GM19468 (cell line): ENCODE results near the gene RPS6KA4.

Experiments used
- ATAC-seq: cut with Tn5 transposase; IDR thresholded peaks from one replicate; pipeline ENCODE4 v1.9.1; 2021; ENCODE audit warnings: mild to moderate bottlenecking, moderate library complexity, moderate number of reproducible peaks; ENCODE audit not compliant: unreplicated experiment; ENCODE audit errors: extremely low read depth

The RPS6KA4 gene

GRCh38 chr11:64383580-64383979 lies 24.6 kb downstream of the RPS6KA4 start:
- no peak for ATAC-seq

DNA sequence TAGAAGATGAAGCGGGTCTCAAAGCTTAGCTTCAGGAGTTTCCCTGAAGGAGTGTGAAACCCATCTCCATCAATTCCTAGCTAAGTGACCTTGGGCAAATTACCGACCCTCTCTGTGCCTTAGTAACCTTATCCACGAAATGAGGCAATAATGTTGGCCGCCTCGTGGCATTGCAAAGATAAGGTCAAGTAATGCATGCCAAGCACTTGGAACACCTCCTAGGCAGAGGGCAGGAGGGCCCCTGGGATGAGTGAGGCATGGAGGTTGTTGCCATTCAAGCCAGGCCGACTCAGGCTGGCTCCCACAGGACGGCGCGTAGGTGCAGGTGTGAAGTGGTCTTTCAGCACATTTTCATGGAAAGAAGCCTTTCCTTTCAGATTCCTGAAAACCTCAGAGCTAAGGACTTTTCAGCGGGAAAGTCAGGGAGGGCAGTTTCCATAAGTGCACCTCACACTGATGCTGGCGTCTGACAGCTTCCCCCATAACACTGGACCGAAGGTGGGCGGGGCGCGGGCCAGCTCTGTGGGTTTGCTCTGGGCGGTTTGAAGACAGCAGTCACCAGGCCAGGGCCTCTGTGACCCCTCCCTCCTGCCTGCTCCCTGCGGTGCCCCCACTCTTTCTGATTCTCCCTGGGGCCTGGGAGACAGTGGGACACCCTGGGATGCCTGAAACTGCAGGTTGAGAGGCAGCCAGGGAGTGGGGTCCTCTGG lies 25.2 kb downstream of the RPS6KA4 start:
- ATAC-seq, result no peak

- ATAC-seq, result no peak
These were observed 26.3 kb downstream of the RPS6KA4 start for GRCh38 chr11:64384981-64385944.

DNA sequence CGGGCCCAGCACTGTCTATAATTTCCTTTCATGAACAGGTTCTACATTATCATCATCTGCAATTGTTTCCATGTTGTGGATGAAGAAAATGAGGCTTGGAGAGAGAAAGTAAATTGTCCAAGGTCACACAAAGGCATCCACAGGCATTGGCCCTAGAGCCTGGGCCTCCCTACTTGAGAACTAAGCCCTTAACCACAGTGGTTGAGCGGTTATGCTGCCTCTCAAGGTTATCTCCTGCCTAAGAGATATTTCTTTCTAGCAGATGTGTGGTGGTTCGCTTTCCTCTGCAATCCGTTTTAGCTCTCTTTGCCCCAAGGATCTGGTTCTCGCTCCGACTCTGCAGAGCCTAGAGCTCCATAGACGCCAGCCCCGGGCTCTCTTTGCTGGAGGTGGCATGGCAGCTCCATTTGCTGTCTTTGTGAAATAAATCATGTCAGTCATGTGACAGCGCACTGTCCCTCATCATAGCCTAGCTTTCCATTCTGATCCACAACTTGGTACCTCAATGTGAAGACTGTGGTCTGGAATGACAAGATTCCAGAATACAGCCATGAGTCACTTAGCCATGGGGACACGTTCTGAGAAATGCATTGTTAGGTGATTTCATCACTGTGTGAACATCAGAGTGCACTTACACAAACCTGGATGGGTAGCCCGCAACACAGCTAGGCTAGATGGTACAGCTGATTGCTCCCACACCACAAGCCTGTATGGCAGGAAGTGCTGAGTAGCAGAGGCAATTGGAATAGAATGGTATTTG lies 27.2 kb downstream of the RPS6KA4 start:
- ATAC-seq, result no peak

DNA sequence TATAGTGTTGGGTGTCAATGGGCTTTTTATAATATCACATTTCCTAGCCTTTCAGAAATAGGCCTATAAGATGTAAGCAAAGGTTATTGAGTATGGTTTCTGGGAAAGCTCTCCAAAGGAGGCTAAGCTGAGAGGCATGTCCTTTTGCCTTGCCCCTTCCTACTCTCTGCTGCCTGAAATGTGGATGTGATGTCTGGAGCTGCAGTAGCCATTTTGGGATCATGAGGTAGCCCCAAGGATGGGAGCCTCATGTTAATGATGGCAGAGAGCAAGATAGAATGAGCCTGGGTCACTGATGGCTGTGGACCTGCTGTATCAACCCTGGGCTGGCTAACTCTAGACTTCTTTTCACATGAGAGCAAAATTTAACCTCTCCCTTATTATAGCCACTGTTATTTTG lies 29.0 kb downstream of the RPS6KA4 start:
- no peak for ATAC-seq

DNA sequence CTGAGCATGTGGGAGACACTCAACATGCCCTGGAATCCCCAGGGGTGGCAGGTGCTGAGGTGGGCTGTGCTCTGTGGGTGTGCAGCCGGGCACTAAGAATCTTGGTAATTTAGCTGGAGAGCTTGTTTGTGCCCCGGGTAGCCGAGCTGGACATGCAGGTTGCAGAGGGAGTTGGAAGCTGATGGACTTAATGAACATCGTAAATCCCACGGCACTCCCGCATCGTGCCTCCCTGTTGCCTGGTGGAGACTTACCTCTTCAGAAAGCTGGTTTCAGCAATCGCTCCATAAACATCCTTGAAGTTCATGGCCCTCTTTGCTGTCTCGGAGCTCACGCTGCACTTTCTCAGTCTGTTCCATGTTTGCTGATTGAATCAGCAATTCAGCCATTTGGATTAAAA lies 29.9 kb downstream of the RPS6KA4 start:
- no peak for ATAC-seq

GRCh38 chr11:64389851-64390250 lies 30.9 kb downstream of the RPS6KA4 start:
- no peak for ATAC-seq

DNA sequence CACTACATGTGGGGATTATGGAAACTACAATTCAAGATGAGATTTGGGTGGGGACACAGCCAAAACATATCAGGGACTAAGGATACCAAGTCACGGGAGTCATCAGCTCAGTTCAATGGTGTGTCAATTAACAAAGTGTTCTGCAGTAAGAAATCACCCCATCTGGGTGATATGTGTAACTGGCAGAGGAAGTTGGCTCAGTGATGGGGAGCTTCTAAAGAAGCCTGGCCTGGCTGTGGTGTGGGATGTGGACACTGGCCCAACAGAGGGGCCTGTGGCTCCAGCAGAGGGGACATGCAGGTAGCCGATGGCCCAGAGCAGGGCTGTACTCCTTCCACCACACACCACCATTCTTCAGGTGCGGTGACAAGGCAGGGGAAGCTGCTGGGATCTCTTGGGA lies 31.6 kb downstream of the RPS6KA4 start:
- no peak for ATAC-seq

DNA sequence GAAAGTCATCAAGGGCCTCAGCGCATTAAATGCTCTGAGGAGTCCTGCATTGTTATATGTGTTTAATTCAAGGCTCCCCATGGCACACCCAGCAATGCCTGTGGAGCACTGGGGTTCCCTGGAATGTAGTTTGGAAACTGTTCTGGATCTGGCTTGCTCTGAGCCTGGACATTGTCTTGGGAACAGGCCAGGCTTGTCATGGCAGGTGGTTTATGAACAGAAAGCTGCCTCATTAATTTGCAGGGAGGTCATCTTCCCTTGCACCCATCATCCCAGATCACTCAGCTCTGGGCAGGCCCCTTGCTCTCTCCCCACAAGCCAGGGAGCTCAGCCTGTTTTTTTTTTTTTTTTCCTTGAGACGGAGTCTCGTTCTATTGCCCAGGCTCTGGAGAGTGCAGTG lies 32.9 kb downstream of the RPS6KA4 start:
- no peak for ATAC-seq

- no peak for ATAC-seq
These were observed 36.6 kb downstream of the RPS6KA4 start for GRCh38 chr11:64395545-64396078.

DNA sequence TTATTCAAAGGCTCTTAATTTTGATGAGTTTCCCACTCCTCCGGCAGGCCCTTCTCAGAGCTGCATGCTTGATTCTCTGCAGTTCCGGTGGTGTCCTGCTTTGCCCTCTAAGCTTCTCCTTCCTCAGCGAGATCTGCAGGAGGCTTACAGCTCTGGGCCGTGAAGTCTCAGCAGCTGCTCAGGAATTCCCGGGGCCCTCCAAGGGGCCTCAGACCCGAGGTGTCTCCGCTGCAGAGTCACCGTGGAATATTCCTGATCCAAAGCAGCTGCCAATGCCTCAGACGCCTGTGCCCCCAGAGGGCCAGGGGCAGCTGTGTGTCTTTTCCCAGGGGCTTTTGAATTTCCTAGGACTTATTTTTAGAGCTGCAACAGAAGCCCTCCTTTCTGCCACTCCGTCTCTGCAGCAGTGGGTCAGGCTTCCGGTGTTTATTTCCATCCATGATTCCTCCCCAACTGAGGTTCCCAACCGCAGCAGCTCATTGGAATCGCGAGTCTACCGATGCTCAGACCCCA lies 37.2 kb downstream of the RPS6KA4 start:
- ATAC-seq, result no peak

GRCh38 chr11:64400102-64400501 lies 41.1 kb downstream of the RPS6KA4 start:
- ATAC-seq, result no peak

DNA sequence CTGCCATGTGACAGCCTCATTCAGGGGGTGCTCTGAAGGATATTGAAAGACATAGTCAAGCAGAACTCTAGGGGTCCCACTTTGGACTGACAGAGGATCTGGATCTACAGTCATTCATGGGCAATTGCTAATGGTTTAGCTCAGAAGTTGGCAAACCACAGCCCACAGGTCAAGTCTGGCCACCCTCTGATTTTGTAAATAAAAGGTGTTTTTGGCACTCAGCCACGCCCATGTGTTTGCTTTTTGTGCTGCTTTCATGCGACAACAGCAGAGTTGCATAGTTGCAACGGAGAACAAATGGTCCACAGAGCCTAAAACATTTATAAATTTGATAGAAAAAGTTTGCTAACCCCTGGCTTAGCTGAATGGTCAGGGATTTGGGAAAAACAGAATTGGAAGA lies 41.7 kb downstream of the RPS6KA4 start:
- ATAC-seq, result no peak

GRCh38 chr11:64401775-64402174 lies 42.8 kb downstream of the RPS6KA4 start:
- ATAC-seq, result no peak

- no peak for ATAC-seq
These were observed 44.1 kb downstream of the RPS6KA4 start for GRCh38 chr11:64403106-64403505.

GRCh38 chr11:64406221-64406946 lies 47.4 kb downstream of the RPS6KA4 start:
- ATAC-seq, result no peak

DNA sequence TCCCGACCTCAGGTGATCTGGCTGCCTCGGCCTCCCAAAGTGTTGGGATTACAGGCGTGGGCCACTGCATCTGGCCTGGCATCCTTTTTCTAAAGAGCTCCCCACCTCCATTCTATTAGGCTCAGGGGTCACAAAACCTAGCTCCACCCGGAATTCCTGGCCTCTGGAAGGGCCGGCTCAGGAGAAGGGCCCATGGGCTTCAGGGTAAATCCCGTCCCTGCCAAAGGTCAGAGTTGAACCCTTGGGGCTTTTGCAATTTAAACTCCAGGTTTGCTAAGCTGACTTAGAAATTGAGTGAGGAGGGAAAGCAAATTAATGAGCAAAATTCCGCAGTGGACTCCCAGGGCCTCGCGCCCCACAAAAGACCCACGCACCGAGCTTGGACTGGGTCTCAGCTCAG lies 48.3 kb downstream of the RPS6KA4 start:
- no peak for ATAC-seq

GRCh38 chr11:64407630-64408029 lies 48.7 kb downstream of the RPS6KA4 start:
- ATAC-seq, result no peak

GRCh38 chr11:64409278-64409677 lies 50.3 kb downstream of the RPS6KA4 start:
- ATAC-seq, result no peak
